ENCODE data around the gene SUPV3L1. TPM values are rescaled to one million over a fixed set of nuclear protein-coding genes. Genes with fewer than 3 reads are reported as not detected.

The SUPV3L1 gene
- total RNA-seq, 1 experiment from 2014 or later, result 57.3 TPM

DNA sequence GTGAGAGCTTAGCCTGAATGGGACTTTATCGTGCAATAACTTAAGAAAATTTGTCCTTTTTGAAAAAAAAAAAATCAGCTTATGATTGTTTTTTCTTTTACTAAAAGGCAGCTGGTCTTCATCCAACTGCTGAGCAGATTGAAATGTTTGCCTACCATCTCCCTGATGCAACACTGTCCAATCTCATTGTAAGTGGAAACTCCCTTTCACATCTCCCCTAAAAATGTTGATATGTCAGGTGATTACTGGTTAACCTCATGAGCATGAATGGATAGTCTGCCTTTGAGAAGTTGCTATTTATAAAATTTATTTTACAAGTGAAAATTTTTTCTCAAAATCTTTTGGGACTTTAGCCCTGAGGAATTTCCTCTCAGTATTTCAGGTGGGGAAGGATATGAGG, 22.3 kb downstream of the SUPV3L1 start:
- H2BK12ac ChIP-seq (ENCODE audit: insufficient read length, low read depth, low read length), result no peak overlapping the region
- H2AFZ ChIP-seq (ENCODE audit: low read length), result no peak overlapping the region
- Mint-ChIP-seq H3K4me3 (no peak overlapping the region), H3K9me3 (no peaks in the 10 kb centered on the region), H3K4me1 (no peaks in the 10 kb centered on the region), H3K27ac (no peak overlapping the region), H3K27me3 (ENCODE audit: low read depth) (no peaks in the 10 kb centered on the region), H3K36me3 (ENCODE audit: insufficient read depth in 1 of 3, low read depth in 3 of 3) (peaks cover 12 to 71% (median 37%) of the 10 kb centered on the region in 3 experiments)
- no peak overlapping the region for H4K91ac ChIP-seq (ENCODE audit: insufficient read length, low read depth, low read length)
- no peak overlapping the region for H4K5ac ChIP-seq (ENCODE audit: insufficient read length, low read depth, low read length)
- H4K20me1 ChIP-seq (ENCODE audit: control insufficient read depth, insufficient read depth, insufficient read length), result no peaks in the 10 kb centered on the region
- no peak overlapping the region for H2BK15ac ChIP-seq (ENCODE audit: low read depth, low read length)
- H3K23me2 ChIP-seq (ENCODE audit: insufficient read length, low read depth, low read length, poor library complexity, severe bottlenecking), result no peaks in the 10 kb centered on the region
- H3K4ac ChIP-seq (ENCODE audit: low read depth, low read length), result no peak overlapping the region
- no peaks in the 10 kb centered on the region for H3K4me1 ChIP-seq (ENCODE audit: insufficient read depth, low read length)
- no peak overlapping the region for H3K23ac ChIP-seq (ENCODE audit: insufficient read length, low read depth, low read length)
- H3K9ac ChIP-seq (ENCODE audit: extremely low read depth, insufficient read length, low read length), result no peak overlapping the region
- no peaks in the 10 kb centered on the region for H3K27me3 ChIP-seq (ENCODE audit: insufficient read depth, low read length)
- no peak overlapping the region for H2AK5ac ChIP-seq (ENCODE audit: insufficient read length, low read length)
- no peak for DNase-seq
- H4K8ac ChIP-seq (replicated peaks; ENCODE audit: insufficient read length, low read depth, low read length), result no peak overlapping the region
- TF ChIP-seq, protein P1, sequence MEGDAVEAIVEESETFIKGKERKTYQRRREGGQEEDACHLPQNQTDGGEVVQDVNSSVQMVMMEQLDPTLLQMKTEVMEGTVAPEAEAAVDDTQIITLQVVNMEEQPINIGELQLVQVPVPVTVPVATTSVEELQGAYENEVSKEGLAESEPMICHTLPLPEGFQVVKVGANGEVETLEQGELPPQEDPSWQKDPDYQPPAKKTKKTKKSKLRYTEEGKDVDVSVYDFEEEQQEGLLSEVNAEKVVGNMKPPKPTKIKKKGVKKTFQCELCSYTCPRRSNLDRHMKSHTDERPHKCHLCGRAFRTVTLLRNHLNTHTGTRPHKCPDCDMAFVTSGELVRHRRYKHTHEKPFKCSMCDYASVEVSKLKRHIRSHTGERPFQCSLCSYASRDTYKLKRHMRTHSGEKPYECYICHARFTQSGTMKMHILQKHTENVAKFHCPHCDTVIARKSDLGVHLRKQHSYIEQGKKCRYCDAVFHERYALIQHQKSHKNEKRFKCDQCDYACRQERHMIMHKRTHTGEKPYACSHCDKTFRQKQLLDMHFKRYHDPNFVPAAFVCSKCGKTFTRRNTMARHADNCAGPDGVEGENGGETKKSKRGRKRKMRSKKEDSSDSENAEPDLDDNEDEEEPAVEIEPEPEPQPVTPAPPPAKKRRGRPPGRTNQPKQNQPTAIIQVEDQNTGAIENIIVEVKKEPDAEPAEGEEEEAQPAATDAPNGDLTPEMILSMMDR (conservative IDR thresholded peaks at IDR 0.05), result no peak
- H2BK5ac ChIP-seq (ENCODE audit: insufficient read length, low read length), result no peak overlapping the region
- no peak overlapping the region for H3K4me2 ChIP-seq (ENCODE audit: insufficient read depth, insufficient read length, low read length)
- H2BK20ac ChIP-seq (ENCODE audit: low read depth, low read length, poor library complexity, severe bottlenecking), result no peak overlapping the region
- H3K79me2 ChIP-seq (ENCODE audit: insufficient read depth, low read length), result no peaks in the 10 kb centered on the region
- H3K56ac ChIP-seq (ENCODE audit: insufficient read length, low read depth, low read length), result no peak overlapping the region
- no peak overlapping the region for H3K27ac ChIP-seq (ENCODE audit: insufficient read length, low read depth, low read length)
- no peaks in the 10 kb centered on the region for H3K79me1 ChIP-seq (ENCODE audit: insufficient read depth, low read depth, low read length, poor library complexity, severe bottlenecking)
- no peak overlapping the region for H2BK120ac ChIP-seq (ENCODE audit: low read depth, low read length, poor library complexity, severe bottlenecking)
- no peak overlapping the region for H3K18ac ChIP-seq (ENCODE audit: insufficient read length, low read depth, low read length)
- no CpG with 5 or more reads among the region's 1 CpG for WGBS (ENCODE audit: extremely low coverage, insufficient read length, low lambda C conversion rate)
- H3K9me3 ChIP-seq (ENCODE audit: control insufficient read depth, low read depth, low read length), result no peaks in the 10 kb centered on the region
- H3K14ac ChIP-seq (ENCODE audit: insufficient read depth, low read length), result no peak overlapping the region
- H3T11ph ChIP-seq (ENCODE audit: low read length), result no peak overlapping the region

All from H9 (cell line).